Limb (tissue), 2 donors: ENCODE data around the gene SLC38A11.
A peak's percentile ranks its signal among the peaks of the same experiment; 100 is the strongest.

Experiments used
- DNase-seq, 2 donors: peaks; one replicate each; pipeline ENCODE4 v3.0.0-alpha.2; 2016; ENCODE audit errors: extremely low spot score in 2 of 2

The SLC38A11 gene

GRCh38 chr2:164969909-164970690, 14.8 kb upstream of the SLC38A11 start:
- no peak for DNase-seq

- DNase-seq = no peak
Measured at GRCh38 chr2:164967781-164968228, 12.5 kb upstream of the SLC38A11 start.

- no peak for DNase-seq
Measured at GRCh38 chr2:164967361-164967760, 12.0 kb upstream of the SLC38A11 start.

GRCh38 chr2:164964700-164965099, 9.4 kb upstream of the SLC38A11 start:
- DNase-seq = no peak

GRCh38 chr2:164960159-164960558, 4.8 kb upstream of the SLC38A11 start:
- DNase-seq = no peak

GRCh38 chr2:164954186-164954585, 1.1 kb downstream of the SLC38A11 start:
- DNase-seq = no peak

- DNase-seq = no peak
Measured at GRCh38 chr2:164953279-164953678, 2.0 kb downstream of the SLC38A11 start.

- DNase-seq = no peak
Measured at GRCh38 chr2:164952057-164952702, 3.1 kb downstream of the SLC38A11 start.

GRCh38 chr2:164948540-164948939, 6.8 kb downstream of the SLC38A11 start:
- DNase-seq = no peak

GRCh38 chr2:164947281-164947680, 8.0 kb downstream of the SLC38A11 start:
- no peak for DNase-seq

GRCh38 chr2:164943289-164943688, 12.0 kb downstream of the SLC38A11 start:
- no peak for DNase-seq

- no peak for DNase-seq
Measured at GRCh38 chr2:164937864-164938401, 17.4 kb downstream of the SLC38A11 start.

GRCh38 chr2:164935118-164936101, 19.9 kb downstream of the SLC38A11 start:
- DNase-seq = no peak

- no peak for DNase-seq
Measured at GRCh38 chr2:164934401-164935117, 20.8 kb downstream of the SLC38A11 start.

- DNase-seq = no peak
Measured at GRCh38 chr2:164933671-164934189, 21.6 kb downstream of the SLC38A11 start.

- no peak for DNase-seq
Measured at GRCh38 chr2:164932377-164932776, 22.9 kb downstream of the SLC38A11 start.

GRCh38 chr2:164928101-164928673, 27.1 kb downstream of the SLC38A11 start:
- DNase-seq = no peak

- no peak for DNase-seq
Measured at GRCh38 chr2:164922134-164922533, 33.2 kb downstream of the SLC38A11 start.

- DNase-seq = no peak
Measured at GRCh38 chr2:164920430-164920829, 34.9 kb downstream of the SLC38A11 start.

GRCh38 chr2:164917296-164917903, 37.9 kb downstream of the SLC38A11 start:
- peak; percentile 57 to 64 for DNase-seq
